DOHH2 (cell line): ENCODE results near the gene ALKBH3.

Source experiments
- H3F3A ChIP-seq: fragments of 200-600 bp; sonication (generic), shearing (Covaris generic); 2 replicates; pipeline ENCODE4 v1.6.0; 2016; ENCODE audit warnings: antibody characterized with exemption, mild to moderate bottlenecking; ENCODE audit not compliant: control insufficient read depth, insufficient read depth
- H3K27ac ChIP-seq: fragments of 200-600 bp; sonication (generic); 2 replicates; pipeline ENCODE4 v1.5.1; 2014; ENCODE audit warnings: low read depth, mild to moderate bottlenecking, low read length, moderate library complexity
- H3K27me3 ChIP-seq: fragments of 200-600 bp; sonication (generic); 2 replicates; pipeline ENCODE4 v1.6.1; 2014; ENCODE audit warnings: mild to moderate bottlenecking, low read length, mixed read lengths; ENCODE audit not compliant: control insufficient read depth
- H3K36me3 ChIP-seq: fragments of 200-600 bp; sonication (generic); 2 replicates; pipeline ENCODE4 v1.6.1; 2014; ENCODE audit warnings: mild to moderate bottlenecking, low read length, moderate library complexity, mixed read lengths; ENCODE audit not compliant: control insufficient read depth
- H3K4me1 ChIP-seq: fragments of 200-600 bp; sonication (generic); 2 replicates; pipeline ENCODE4 v1.6.1; 2014; ENCODE audit warnings: mild to moderate bottlenecking, low read length, mixed read lengths; ENCODE audit not compliant: control insufficient read depth
- H3K4me2 ChIP-seq: fragments of 200-600 bp; sonication (generic); 2 replicates; pipeline ENCODE4 v1.6.0; 2014; ENCODE audit warnings: mild to moderate bottlenecking, low read length, moderate library complexity
- H3K4me3 ChIP-seq: fragments of 200-600 bp; sonication (generic); 2 replicates; pipeline ENCODE4 v1.5.1; 2014; ENCODE audit warnings: mild to moderate bottlenecking, low read length, mixed read lengths
- H3K79me2 ChIP-seq: fragments of 200-600 bp; sonication (generic); 2 replicates; pipeline ENCODE4 v1.6.1; 2014; ENCODE audit warnings: mild to moderate bottlenecking, low read length, mixed read lengths; ENCODE audit not compliant: control insufficient read depth
- H3K9me2 ChIP-seq: fragments of 200-600 bp; sonication (generic); replicated peaks from 2 replicates; pipeline ENCODE4 v1.6.1; 2014; ENCODE audit warnings: mild to moderate bottlenecking, low read length, mixed read lengths; ENCODE audit not compliant: control insufficient read depth
- H3K9me3 ChIP-seq: fragments of 200-600 bp; sonication (generic); 2 replicates; pipeline ENCODE4 v1.6.1; 2014; ENCODE audit warnings: antibody characterized with exemption, low read length, mixed read lengths; ENCODE audit not compliant: control insufficient read depth, insufficient read depth
- H4K20me1 ChIP-seq: fragments of 200-600 bp; sonication (generic); 2 replicates; pipeline ENCODE4 v1.6.0; 2014; ENCODE audit warnings: low read depth, mild to moderate bottlenecking, antibody characterized with exemption, low read length, moderate library complexity; ENCODE audit not compliant: control insufficient read depth, insufficient read depth
- CTCF ChIP-seq: fragments of 200-600 bp; sonication (generic); IDR thresholded peaks from one replicate; pipeline ENCODE4 v1.5.1; 2014; ENCODE audit warnings: antibody characterized with exemption, mild to moderate bottlenecking, low read depth, low read length; ENCODE audit not compliant: poor library complexity, severe bottlenecking
- EZH2phosphoT487 ChIP-seq: fragments of 200-600 bp; sonication (generic); IDR thresholded peaks from 2 replicates; pipeline ENCODE4 v1.6.1; 2017; ENCODE audit warnings: borderline replicate concordance, mild to moderate bottlenecking, antibody characterized with exemption, low read length, moderate library complexity, mixed read lengths

Gene ALKBH3

GRCh38 chr11:43899094-43899493 is 18.5 kb downstream of the ALKBH3 start:
- no peaks in the 10 kb centered on the region for H3K9me3 ChIP-seq
- H3K4me2 ChIP-seq = no peak overlapping the region
- no peaks in the 10 kb centered on the region for H3K27me3 ChIP-seq
- H3F3A ChIP-seq = no peaks in the 10 kb centered on the region
- no peaks in the 10 kb centered on the region for H3K4me1 ChIP-seq
- no peak overlapping the region for H3K27ac ChIP-seq
- no peaks in the 10 kb centered on the region for H4K20me1 ChIP-seq
- no peak for TF ChIP-seq CTCF
- no peak for TF ChIP-seq EZH2phosphoT487
- H3K79me2 ChIP-seq = no peaks in the 10 kb centered on the region
- H3K4me3 ChIP-seq = no peak overlapping the region
- no peaks in the 10 kb centered on the region for H3K9me2 ChIP-seq
- peaks cover 16% of the 10 kb centered on the region; the same call in 1 of the 2 replicates for H3K36me3 ChIP-seq

GRCh38 chr11:43901551-43901950 is 20.9 kb downstream of the ALKBH3 start:
- H4K20me1 ChIP-seq = no peaks in the 10 kb centered on the region
- TF ChIP-seq EZH2phosphoT487 (no peak), CTCF (no peak)
- no peaks in the 10 kb centered on the region for H3K9me2 ChIP-seq
- H3K79me2 ChIP-seq = no peaks in the 10 kb centered on the region
- H3F3A ChIP-seq = no peaks in the 10 kb centered on the region
- no peaks in the 10 kb centered on the region for H3K4me1 ChIP-seq
- no peaks in the 10 kb centered on the region for H3K9me3 ChIP-seq
- H3K4me2 ChIP-seq = no peak overlapping the region
- no peaks in the 10 kb centered on the region for H3K27me3 ChIP-seq
- peaks cover 21% of the 10 kb centered on the region for H3K36me3 ChIP-seq
- no peak overlapping the region for H3K27ac ChIP-seq
- H3K4me3 ChIP-seq = no peak overlapping the region

DNA sequence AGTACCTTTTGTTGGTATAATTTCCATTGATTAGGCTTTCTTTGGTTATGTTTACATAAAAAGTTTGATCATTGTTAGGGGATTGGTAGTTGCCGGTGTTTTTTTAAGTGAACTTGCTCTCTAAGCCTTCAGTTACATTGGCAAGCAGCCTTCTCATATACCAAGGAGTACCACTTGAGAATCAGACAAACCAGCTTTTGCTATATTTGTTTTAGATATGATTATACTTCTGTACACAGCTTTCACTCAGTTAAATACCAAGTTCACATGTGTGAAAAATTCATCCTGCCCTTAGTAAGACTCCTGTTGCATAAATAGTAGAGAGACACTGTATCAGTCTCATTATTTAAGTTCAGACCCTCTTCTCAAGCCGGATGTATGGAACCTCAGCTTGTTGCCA is 22.4 kb downstream of the ALKBH3 start:
- no peaks in the 10 kb centered on the region for H3K79me2 ChIP-seq
- H3K4me1 ChIP-seq = peaks cover 4% of the 10 kb centered on the region; the same call in 1 of the 2 replicates
- H3K27ac ChIP-seq = no peak overlapping the region
- no peak overlapping the region for H3K4me2 ChIP-seq
- H4K20me1 ChIP-seq = no peaks in the 10 kb centered on the region
- no peaks in the 10 kb centered on the region for H3K9me2 ChIP-seq
- no peak for TF ChIP-seq CTCF
- no peak for TF ChIP-seq EZH2phosphoT487
- H3K9me3 ChIP-seq = no peaks in the 10 kb centered on the region
- H3K36me3 ChIP-seq = peaks cover 12% of the 10 kb centered on the region
- no peak overlapping the region for H3K4me3 ChIP-seq
- H3F3A ChIP-seq = no peaks in the 10 kb centered on the region
- H3K27me3 ChIP-seq = no peaks in the 10 kb centered on the region

GRCh38 chr11:43903969-43904368 is 23.3 kb downstream of the ALKBH3 start:
- Histone ChIP-seq H3K36me3 (peaks cover 10% of the 10 kb centered on the region; the same call in 1 of the 2 replicates), H3K4me3 (no peak overlapping the region), H3K9me2 (no peaks in the 10 kb centered on the region), H3K27ac (no peak overlapping the region), H3K79me2 (no peaks in the 10 kb centered on the region), H3K9me3 (no peaks in the 10 kb centered on the region), H3K4me1 (peaks cover 4% of the 10 kb centered on the region; the same call in 1 of the 2 replicates), H3F3A (no peaks in the 10 kb centered on the region), H3K4me2 (no peak overlapping the region), H3K27me3 (no peaks in the 10 kb centered on the region), H4K20me1 (no peaks in the 10 kb centered on the region)
- TF ChIP-seq EZH2phosphoT487 (no peak), CTCF (no peak)
